H1 (cell line): ENCODE results near the gene DDOST. TPM values are rescaled to one million over a fixed set of nuclear protein-coding genes. Genes with fewer than 3 reads are reported as not detected.

Experiments
- CBX5 ChIP-seq: fragments of 300-800, 300-1000 bp; sonication (generic); IDR thresholded peaks from 2 replicates; pipeline ENCODE4 v1.7.1; 2016; ENCODE audit warnings: antibody characterized with exemption, low read length, low read depth
- CBX8 ChIP-seq: fragments of 300-800, 300-1000 bp; sonication (generic); IDR thresholded peaks from 2 replicates; pipeline ENCODE4 v1.7.1; 2016; ENCODE audit warnings: low read depth, low read length, borderline replicate concordance
- EP300 ChIP-seq, 2 experiments: IDR thresholded peaks; 1 replicate in 1 of 2; 2 replicates in 1 of 2; pipeline ENCODE4 v1.6.1; 2011 to 2012; ENCODE audit warnings: low read depth in 2 of 2, low read length in 2 of 2, mild to moderate bottlenecking in 2 of 2, borderline replicate concordance in 1 of 2, inconsistent platforms in 1 of 2, moderate library complexity in 1 of 2
- HDAC2 ChIP-seq, 2 experiments: fragments of 300-600 bp in 1 of 2; sonication (generic) in 1 of 2; IDR thresholded peaks; 2 replicates each; pipeline ENCODE4 v1.6.1; 2011 to 2012; ENCODE audit warnings: low read depth in 2 of 2, low read length in 2 of 2, mild to moderate bottlenecking in 2 of 2, moderate library complexity in 2 of 2, borderline replicate concordance in 1 of 2, inconsistent platforms in 1 of 2
- KDM5A ChIP-seq: fragments of 200-600 bp; IDR thresholded peaks from 2 replicates; pipeline ENCODE4 v1.7.1; 2012; ENCODE audit warnings: mild to moderate bottlenecking, low read length, inconsistent platforms, mixed read lengths
- PHF8 ChIP-seq: fragments of 200-600 bp; sonication (generic); conservative IDR thresholded peaks from 2 replicates; pipeline ENCODE4 v1.7.1; 2012; ENCODE audit warnings: low read depth, mild to moderate bottlenecking, inconsistent platforms, low read length, moderate library complexity
- polyA plus RNA-seq, 7 experiments: library from polyadenylated mRNA; depleted of rRNA in 3 of 7; stranded (reverse) in 5 of 7; unstranded in 2 of 7; fragments of >200 nt in 5 of 7; fragments of 200-250 nt in 2 of 7; gene quantifications; 1 replicate in 5 of 7; 2 replicates in 1 of 7; 4 replicates in 1 of 7; pipeline versions ENCODE4 v1.2.1 to v1.2.3, GENCODE V29; 2011 to 2013; ENCODE audit warnings: missing spikeins in 2 of 7, mixed read lengths in 2 of 7
- total RNA-seq: library from RNA; stranded (reverse); fragmentation: NEBNext Ultra II Directional; extraction: Animal tissue kit (Norgen Biotek cat#: 25700); gene quantifications from 2 replicates; pipeline ENCODE4 v1.2.1, GENCODE V29; 2021

DDOST gene
- total and polyA plus RNA-seq, 2 of the 8 experiments (the other 6 are each of a cell fraction or from before 2014, with no cell fraction given), result 253 to 336 TPM

GRCh38 chr1:20604678-20605077, 56.5 kb downstream of the DDOST start (continued):
- no peak for TF ChIP-seq EP300 (IDR thresholded peaks at IDR 0.05; ENCODE audit: borderline replicate concordance in 1 of 2, low read depth in 2 of 2, low read length in 2 of 2)
- no peak for TF ChIP-seq PHF8
- no peak for TF ChIP-seq KDM5A
- TF ChIP-seq HDAC2 (IDR thresholded peaks at IDR 0.05; ENCODE audit: borderline replicate concordance in 1 of 2, low read depth in 2 of 2, low read length in 2 of 2), result no peak
- TF ChIP-seq CBX5, result no peak
- no peak for TF ChIP-seq CBX8
